ENCODE measurements around the gene BCOR. TPM values are rescaled to one million over a fixed set of nuclear protein-coding genes. Genes with fewer than 3 reads are reported as not detected.

The BCOR gene
- total RNA-seq, 4 donors from 2014 or later: 12.0 to 20.1 (median 17.4) TPM

DNA sequence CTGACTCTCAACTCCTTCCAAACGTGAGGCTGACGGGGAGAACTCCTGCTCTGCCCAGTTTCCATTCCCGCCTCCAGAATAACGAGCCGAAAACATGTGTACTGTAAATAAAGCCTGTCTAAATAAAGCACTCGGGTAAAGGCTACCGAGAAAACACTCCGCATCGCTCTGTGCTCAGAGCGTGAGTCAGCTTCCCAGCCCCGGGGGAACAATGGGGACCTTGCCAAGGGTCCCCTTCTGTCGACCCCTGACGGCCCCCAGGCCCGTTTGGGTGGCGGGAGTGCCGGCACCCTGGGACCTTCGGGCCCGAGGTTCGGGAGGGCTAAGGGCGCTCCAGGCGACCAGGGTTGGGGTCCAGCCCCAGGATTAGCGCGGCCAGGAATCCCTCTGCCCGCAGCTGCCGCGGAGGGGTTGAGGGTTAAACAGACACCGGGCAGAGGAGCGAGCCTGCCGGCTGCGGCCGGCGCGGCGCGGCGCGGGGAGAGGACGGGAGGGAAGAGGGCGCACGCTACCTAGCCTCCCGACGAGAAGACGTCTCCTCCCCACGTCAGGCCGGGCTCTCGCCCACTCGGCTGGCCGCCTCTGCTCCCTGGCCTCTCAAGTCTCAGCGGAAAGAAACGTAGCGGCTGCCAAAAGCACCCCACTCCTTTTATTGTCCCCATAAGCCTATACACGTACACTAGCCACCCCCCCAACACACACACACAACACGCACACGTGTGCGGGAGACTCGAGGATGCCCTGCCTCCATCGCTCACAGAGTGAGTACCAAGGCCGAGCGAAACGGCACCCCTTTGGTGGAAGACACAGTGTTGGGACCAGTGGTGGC lies 85.5 kb downstream of the BCOR start:
- DNase-seq: no peak
- TF ChIP-seq POLR2A (IDR thresholded peaks at IDR 0.05): no peak
- TF ChIP-seq, protein P1, sequence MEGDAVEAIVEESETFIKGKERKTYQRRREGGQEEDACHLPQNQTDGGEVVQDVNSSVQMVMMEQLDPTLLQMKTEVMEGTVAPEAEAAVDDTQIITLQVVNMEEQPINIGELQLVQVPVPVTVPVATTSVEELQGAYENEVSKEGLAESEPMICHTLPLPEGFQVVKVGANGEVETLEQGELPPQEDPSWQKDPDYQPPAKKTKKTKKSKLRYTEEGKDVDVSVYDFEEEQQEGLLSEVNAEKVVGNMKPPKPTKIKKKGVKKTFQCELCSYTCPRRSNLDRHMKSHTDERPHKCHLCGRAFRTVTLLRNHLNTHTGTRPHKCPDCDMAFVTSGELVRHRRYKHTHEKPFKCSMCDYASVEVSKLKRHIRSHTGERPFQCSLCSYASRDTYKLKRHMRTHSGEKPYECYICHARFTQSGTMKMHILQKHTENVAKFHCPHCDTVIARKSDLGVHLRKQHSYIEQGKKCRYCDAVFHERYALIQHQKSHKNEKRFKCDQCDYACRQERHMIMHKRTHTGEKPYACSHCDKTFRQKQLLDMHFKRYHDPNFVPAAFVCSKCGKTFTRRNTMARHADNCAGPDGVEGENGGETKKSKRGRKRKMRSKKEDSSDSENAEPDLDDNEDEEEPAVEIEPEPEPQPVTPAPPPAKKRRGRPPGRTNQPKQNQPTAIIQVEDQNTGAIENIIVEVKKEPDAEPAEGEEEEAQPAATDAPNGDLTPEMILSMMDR (IDR thresholded peaks at IDR 0.05): no peak
- intact Hi-C loops (cut with DNase I): no loop called here
- Histone ChIP-seq H3K36me3 (no peaks in the 10 kb centered on the region), H3K4me3 (peak overlapping the region; percentile 44 to 72 (median 60)), H3K9me3 (peaks cover 0 to 4% (median 0%) of the 10 kb centered on the region in 3 donors), H3K27ac (peak overlapping the region; percentile 88 to 96 (median 92)), H3K27me3 (peaks cover 0 to 17% (median 2%) of the 10 kb centered on the region in 4 donors), H3K4me1 (peaks cover 9 to 39% (median 17%) of the 10 kb centered on the region in 3 donors)
- WGBS, 2 donors: 11% methylated on average over 18 of the region's 60 CpGs; no CpG with 5 or more reads in 1 of the 2 donors

GRCh38 chrX:40011322-40012038 lies 86.3 kb downstream of the BCOR start:
- Histone ChIP-seq H3K27ac (peak overlapping the region in 2 of 4 donors; percentile 94 to 96), H3K4me3 (peak overlapping the region in 2 of 4 donors; percentile 60 to 72), H3K36me3 (no peaks in the 10 kb centered on the region), H3K27me3 (peaks cover 0 to 25% (median 5%) of the 10 kb centered on the region in 4 donors), H3K4me1 (peaks cover 10 to 40% (median 17%) of the 10 kb centered on the region in 3 donors), H3K9me3 (peaks cover 0 to 4% (median 0%) of the 10 kb centered on the region in 3 donors)
- DNase-seq: no peak
- intact Hi-C loops (cut with DNase I): no loop called here
- TF ChIP-seq, protein P1 (IDR thresholded peaks at IDR 0.05): no peak
- TF ChIP-seq POLR2A (IDR thresholded peaks at IDR 0.05): no peak
- WGBS, 2 donors: 51 to 70% methylated on average over 6 to 18 of the region's 24 CpGs

- H3K9me3 ChIP-seq: peaks cover 0 to 4% (median 0%) of the 10 kb centered on the region in 3 donors
- H3K4me1 ChIP-seq: peaks cover 17 to 47% (median 20%) of the 10 kb centered on the region in 3 donors
- TF ChIP-seq POLR2A (IDR thresholded peaks at IDR 0.05): no peak
- TF ChIP-seq, protein P1 (IDR thresholded peaks at IDR 0.05): no peak
- H3K27me3 ChIP-seq: peaks cover 0 to 28% (median 8%) of the 10 kb centered on the region in 4 donors
- intact Hi-C loops (cut with DNase I): no loop called here
- no peak overlapping the region for H3K4me3 ChIP-seq
- whole genome bisulfite sequencing, 2 donors: 50 to 100% methylated on average over 3 to 17 of the region's 21 CpGs
- H3K27ac ChIP-seq: no peak overlapping the region
- no peak for DNase-seq
- H3K36me3 ChIP-seq: no peaks in the 10 kb centered on the region
Measured at GRCh38 chrX:40010550-40011321, 87.0 kb downstream of the BCOR start.

DNA sequence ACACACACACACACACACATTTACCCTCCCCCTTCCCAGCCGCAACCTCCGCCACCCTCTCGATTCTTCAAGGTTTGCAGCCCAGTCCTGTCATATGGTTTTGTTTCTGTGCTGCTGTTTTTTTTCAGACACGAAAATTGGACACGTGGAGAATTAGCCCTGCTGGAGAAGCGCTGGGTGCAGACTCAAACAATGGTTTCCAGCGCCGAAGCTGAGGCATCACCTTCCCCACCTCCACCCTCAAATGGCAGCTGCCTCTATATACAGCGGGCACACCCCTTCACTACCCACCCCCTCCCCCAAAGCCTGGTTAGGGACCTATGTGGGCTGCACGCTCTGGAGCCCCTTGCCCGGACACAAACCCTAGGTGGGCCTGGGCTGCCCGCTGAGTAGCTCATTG lies 87.9 kb downstream of the BCOR start:
- intact Hi-C loops (cut with DNase I): no loop called here
- Histone ChIP-seq H3K27ac (no peak overlapping the region), H3K4me3 (no peak overlapping the region), H3K4me1 (peaks cover 20 to 56% (median 22%) of the 10 kb centered on the region in 3 donors), H3K36me3 (no peaks in the 10 kb centered on the region), H3K9me3 (peaks cover 0 to under 1% (median 0%) of the 10 kb centered on the region in 3 donors), H3K27me3 (peaks cover 0 to 28% (median 8%) of the 10 kb centered on the region in 4 donors)
- 38 to 50% methylated on average over 2 to 9 of the region's 12 CpGs for WGBS, 2 donors
- TF ChIP-seq, protein P1 (IDR thresholded peaks at IDR 0.05): no peak
- TF ChIP-seq POLR2A (IDR thresholded peaks at IDR 0.05): no peak
- no peak for DNase-seq
